HEK293T (cell line): ENCODE measurements around the gene UVRAG.

Experiments used
- ARNT ChIP-seq: fragments of 450-650 bp; IDR thresholded peaks from 2 replicates; pipeline ENCODE4 v1.6.1; 2017; ENCODE audit warnings: mild to moderate bottlenecking
- BHLHE40 ChIP-seq: fragments of 450-650 bp; IDR thresholded peaks from 2 replicates; pipeline ENCODE4 v1.6.1; 2016; ENCODE audit warnings: mild to moderate bottlenecking, moderate library complexity, borderline replicate concordance
- ELF4 ChIP-seq: fragments of 450-650 bp; IDR thresholded peaks from 2 replicates; pipeline ENCODE4 v1.6.1; 2017; ENCODE audit warnings: antibody characterized with exemption
- FOXA1 ChIP-seq: fragments of 450-650 bp; IDR thresholded peaks from 2 replicates; pipeline ENCODE4 v1.6.1; 2016; ENCODE audit warnings: mild to moderate bottlenecking
- FOXK2 ChIP-seq: fragments of 450-650 bp; IDR thresholded peaks from 2 replicates; pipeline ENCODE4 v1.6.1; 2016; ENCODE audit warnings: mild to moderate bottlenecking
- FOXM1 ChIP-seq: fragments of 450-650 bp; IDR thresholded peaks from 2 replicates; pipeline ENCODE4 v1.6.1; 2017; ENCODE audit warnings: mild to moderate bottlenecking, borderline replicate concordance
- L3MBTL2 ChIP-seq: fragments of 450-650 bp; conservative IDR thresholded peaks from 2 replicates; pipeline ENCODE4 v1.6.1; 2016; ENCODE audit warnings: mild to moderate bottlenecking
- LEF1 ChIP-seq: fragments of 450-650 bp; IDR thresholded peaks from 2 replicates; pipeline ENCODE4 v1.6.1; 2017; ENCODE audit warnings: mild to moderate bottlenecking, borderline replicate concordance
- NFRKB ChIP-seq: fragments of 450-650 bp; IDR thresholded peaks from 2 replicates; pipeline ENCODE4 v1.6.1; 2016; ENCODE audit warnings: mild to moderate bottlenecking, moderate library complexity
- SP1 ChIP-seq: fragments of 450-650 bp; IDR thresholded peaks from 2 replicates; pipeline ENCODE4 v1.6.1; 2017
- SUZ12 ChIP-seq: fragments of 450-650 bp; IDR thresholded peaks from 2 replicates; pipeline ENCODE4 v1.6.1; 2016; ENCODE audit warnings: mild to moderate bottlenecking
- TARDBP ChIP-seq: fragments of 450-650 bp; IDR thresholded peaks from 2 replicates; pipeline ENCODE4 v1.6.1; 2016
- ZNF384 ChIP-seq: fragments of 450-650 bp; IDR thresholded peaks from 2 replicates; pipeline ENCODE4 v1.6.1; 2016

DNA sequence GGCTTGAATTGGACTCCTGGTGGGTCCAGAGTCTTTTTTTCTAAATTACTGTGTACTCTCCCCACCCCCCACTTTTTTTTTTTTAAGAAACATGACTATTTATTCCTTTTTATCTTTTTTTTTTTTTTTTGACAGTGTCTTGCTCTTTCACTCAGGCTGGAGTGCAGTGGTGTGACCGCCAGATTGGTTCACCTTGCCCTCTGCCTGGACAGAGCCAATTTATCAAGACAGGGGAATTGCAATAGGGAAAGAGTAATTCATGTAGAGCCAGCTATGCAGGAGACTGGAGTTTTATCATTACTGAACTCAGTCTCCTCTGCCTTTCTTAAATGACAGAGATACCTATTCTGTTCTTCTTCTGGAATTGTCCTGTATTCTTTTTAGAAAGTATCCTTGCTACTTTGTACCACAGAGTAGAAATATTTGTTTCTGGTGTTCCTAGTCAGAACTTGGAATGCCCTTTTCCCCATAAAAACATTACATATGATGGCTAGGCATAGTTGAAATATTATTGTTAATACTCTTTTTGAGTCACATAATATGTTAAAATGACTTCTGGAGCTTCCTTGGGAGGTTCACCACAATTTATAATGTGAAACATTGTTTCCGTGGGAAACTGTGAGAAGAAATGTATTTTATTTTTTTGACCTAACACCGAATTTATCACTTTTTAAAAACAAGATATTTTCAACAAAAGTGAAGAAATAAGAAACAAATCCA, 95.6 kb downstream of the UVRAG start:
- TF ChIP-seq SP1 (no peak), FOXM1 (no peak), FOXA1 (no peak), L3MBTL2 (no peak), BHLHE40 (no peak), FOXK2 (no peak), SUZ12 (no peak), NFRKB (no peak), LEF1 (no peak), TARDBP (no peak), ZNF384 (no peak), ELF4 (no peak), ARNT (no peak)
